Measurements from ENCODE around the gene GIMAP2.
"Not testable (repeated sequence)": the region's sequence is repeated elsewhere in the genome, so short reads cannot be mapped to it uniquely, and the experiment has no call there.

GIMAP2 gene

DNA sequence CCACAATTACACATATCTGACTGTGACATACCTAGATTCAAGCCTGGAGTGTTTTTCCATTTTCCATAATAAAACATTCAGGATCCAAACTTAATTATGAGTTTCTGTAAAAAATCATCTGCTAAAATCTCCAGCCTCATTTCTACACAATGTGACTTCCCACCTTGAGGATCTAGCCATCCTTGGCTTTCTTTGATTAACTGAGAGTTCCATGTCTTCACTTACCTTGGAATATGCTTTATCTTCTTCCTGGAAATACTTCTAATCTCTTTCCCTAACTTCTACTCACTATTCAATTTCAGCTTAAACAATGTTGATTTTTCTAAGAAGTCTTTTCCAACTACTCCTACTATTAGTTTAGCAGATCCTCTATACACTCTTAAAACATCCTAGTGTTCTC, 16.5 kb upstream of the GIMAP2 start:
- Histone ChIP-seq H3K36me3 (ENCODE audit: low read length) (no peaks in the 10 kb centered on the region), H3K9ac (ENCODE audit: low read length) (no peak overlapping the region), H3K4me3 (ENCODE audit: insufficient read depth, low read length, poor library complexity, severe bottlenecking) (no peak overlapping the region), H3K79me2 (ENCODE audit: insufficient read depth, low read length) (no peaks in the 10 kb centered on the region), H3K27ac (ENCODE audit: low read depth, low read length) (no peak overlapping the region), H4K20me1 (ENCODE audit: low read depth, low read length) (no peaks in the 10 kb centered on the region), H3K9me3 (ENCODE audit: insufficient read depth, low read length) (no peaks in the 10 kb centered on the region), H3K4me2 (ENCODE audit: low read depth, low read length, poor library complexity, severe bottlenecking) (no peak overlapping the region), H2AFZ (ENCODE audit: low read depth, low read length, severe bottlenecking) (no peak overlapping the region), H3F3A (ENCODE audit: insufficient read depth) (no peaks in the 10 kb centered on the region), H3K9me2 (replicated peaks; ENCODE audit: insufficient read depth, low read length) (no peaks in the 10 kb centered on the region), H3K27me3 (ENCODE audit: low read length) (no peaks in the 10 kb centered on the region)
- TF ChIP-seq, protein P1, sequence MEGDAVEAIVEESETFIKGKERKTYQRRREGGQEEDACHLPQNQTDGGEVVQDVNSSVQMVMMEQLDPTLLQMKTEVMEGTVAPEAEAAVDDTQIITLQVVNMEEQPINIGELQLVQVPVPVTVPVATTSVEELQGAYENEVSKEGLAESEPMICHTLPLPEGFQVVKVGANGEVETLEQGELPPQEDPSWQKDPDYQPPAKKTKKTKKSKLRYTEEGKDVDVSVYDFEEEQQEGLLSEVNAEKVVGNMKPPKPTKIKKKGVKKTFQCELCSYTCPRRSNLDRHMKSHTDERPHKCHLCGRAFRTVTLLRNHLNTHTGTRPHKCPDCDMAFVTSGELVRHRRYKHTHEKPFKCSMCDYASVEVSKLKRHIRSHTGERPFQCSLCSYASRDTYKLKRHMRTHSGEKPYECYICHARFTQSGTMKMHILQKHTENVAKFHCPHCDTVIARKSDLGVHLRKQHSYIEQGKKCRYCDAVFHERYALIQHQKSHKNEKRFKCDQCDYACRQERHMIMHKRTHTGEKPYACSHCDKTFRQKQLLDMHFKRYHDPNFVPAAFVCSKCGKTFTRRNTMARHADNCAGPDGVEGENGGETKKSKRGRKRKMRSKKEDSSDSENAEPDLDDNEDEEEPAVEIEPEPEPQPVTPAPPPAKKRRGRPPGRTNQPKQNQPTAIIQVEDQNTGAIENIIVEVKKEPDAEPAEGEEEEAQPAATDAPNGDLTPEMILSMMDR (IDR thresholded peaks at IDR 0.05; ENCODE audit: insufficient read depth, low read length, poor library complexity, severe bottlenecking): no peak
- TF ChIP-seq EZH2phosphoT487 (conservative IDR thresholded peaks at IDR 0.05; ENCODE audit: low read length): no peak

GRCh38 chr7:150671798-150672585, 13.5 kb upstream of the GIMAP2 start:
- not testable (repeated sequence) for H3K9me2 ChIP-seq (replicated peaks; ENCODE audit: insufficient read depth, low read length); H4K20me1 ChIP-seq (ENCODE audit: low read depth, low read length); H3K9me3 ChIP-seq (ENCODE audit: insufficient read depth, low read length); H3K27ac ChIP-seq (ENCODE audit: low read depth, low read length); H3K36me3 ChIP-seq (ENCODE audit: low read length); H3K4me2 ChIP-seq (ENCODE audit: low read depth, low read length, poor library complexity, severe bottlenecking); H3K9ac ChIP-seq (ENCODE audit: low read length); H2AFZ ChIP-seq (ENCODE audit: low read depth, low read length, severe bottlenecking); H3F3A ChIP-seq (ENCODE audit: insufficient read depth); H3K27me3 ChIP-seq (ENCODE audit: low read length); H3K4me3 ChIP-seq (ENCODE audit: insufficient read depth, low read length, poor library complexity, severe bottlenecking); H3K79me2 ChIP-seq (ENCODE audit: insufficient read depth, low read length)

- Histone ChIP-seq H3K79me2 (ENCODE audit: insufficient read depth, low read length) (no peaks in the 10 kb centered on the region), H3F3A (ENCODE audit: insufficient read depth) (no peaks in the 10 kb centered on the region), H3K9me2 (replicated peaks; ENCODE audit: insufficient read depth, low read length) (no peaks in the 10 kb centered on the region), H3K4me2 (ENCODE audit: low read depth, low read length, poor library complexity, severe bottlenecking) (no peak overlapping the region), H3K27me3 (ENCODE audit: low read length) (no peaks in the 10 kb centered on the region), H2AFZ (ENCODE audit: low read depth, low read length, severe bottlenecking) (no peak overlapping the region), H3K9me3 (ENCODE audit: insufficient read depth, low read length) (no peaks in the 10 kb centered on the region), H3K36me3 (ENCODE audit: low read length) (no peaks in the 10 kb centered on the region), H3K27ac (ENCODE audit: low read depth, low read length) (no peak overlapping the region), H4K20me1 (ENCODE audit: low read depth, low read length) (no peaks in the 10 kb centered on the region), H3K4me3 (ENCODE audit: insufficient read depth, low read length, poor library complexity, severe bottlenecking) (no peak overlapping the region), H3K9ac (ENCODE audit: low read length) (no peak overlapping the region)
- TF ChIP-seq, protein P1 (IDR thresholded peaks at IDR 0.05; ENCODE audit: insufficient read depth, low read length, poor library complexity, severe bottlenecking): no peak
- no peak for TF ChIP-seq EZH2phosphoT487 (conservative IDR thresholded peaks at IDR 0.05; ENCODE audit: low read length)
Measured at GRCh38 chr7:150675714-150676113, 9.8 kb upstream of the GIMAP2 start.

DNA sequence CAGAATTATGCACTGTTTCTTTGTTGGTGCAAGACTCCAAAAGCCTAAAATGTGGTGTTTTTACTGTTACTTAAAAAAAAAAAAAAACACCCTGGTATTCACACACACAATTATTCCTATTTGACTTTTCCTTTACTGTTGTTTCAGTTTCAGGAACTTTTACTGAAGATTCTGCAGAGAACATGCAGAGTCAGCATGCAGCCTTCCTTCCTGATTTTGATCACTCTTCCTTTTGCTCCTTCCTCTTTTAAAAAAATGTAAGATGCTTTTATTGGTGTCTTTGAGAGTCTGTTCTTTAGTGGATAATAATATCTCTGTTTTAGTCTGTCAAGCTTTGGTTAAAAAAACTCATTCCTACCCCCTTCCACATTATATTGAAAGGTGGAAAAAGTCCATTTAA, 9.2 kb upstream of the GIMAP2 start:
- not testable (repeated sequence) for H3K27me3 ChIP-seq (ENCODE audit: low read length); H4K20me1 ChIP-seq (ENCODE audit: low read depth, low read length); H3K9me3 ChIP-seq (ENCODE audit: insufficient read depth, low read length); H3K9ac ChIP-seq (ENCODE audit: low read length); H3K36me3 ChIP-seq (ENCODE audit: low read length); H3K4me2 ChIP-seq (ENCODE audit: low read depth, low read length, poor library complexity, severe bottlenecking); H3K4me3 ChIP-seq (ENCODE audit: insufficient read depth, low read length, poor library complexity, severe bottlenecking); H3K9me2 ChIP-seq (replicated peaks; ENCODE audit: insufficient read depth, low read length); H3F3A ChIP-seq (ENCODE audit: insufficient read depth); H3K27ac ChIP-seq (ENCODE audit: low read depth, low read length); H2AFZ ChIP-seq (ENCODE audit: low read depth, low read length, severe bottlenecking); H3K79me2 ChIP-seq (ENCODE audit: insufficient read depth, low read length)

DNA sequence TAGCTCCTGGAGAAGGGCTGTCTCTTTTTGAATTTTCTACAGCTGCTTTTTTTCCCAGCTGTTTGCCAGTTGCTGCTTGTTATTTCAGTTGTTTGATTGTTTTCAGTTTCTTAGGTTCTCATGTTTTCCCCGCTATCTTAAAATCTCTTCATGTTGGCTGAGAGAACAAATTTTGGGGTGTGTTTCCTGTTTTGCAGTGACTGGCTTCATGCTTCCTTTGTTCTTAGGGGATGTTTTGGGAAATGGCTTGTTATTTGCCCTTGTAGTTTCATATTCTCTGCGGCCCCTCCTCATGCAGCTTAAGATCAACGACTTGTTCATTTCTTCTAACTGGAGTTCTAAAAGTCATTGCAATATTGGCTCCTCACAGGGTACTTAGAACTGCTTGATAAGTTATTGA, 8.7 kb upstream of the GIMAP2 start:
- H4K20me1 ChIP-seq (ENCODE audit: low read depth, low read length); H3K27me3 ChIP-seq (ENCODE audit: low read length); H3K36me3 ChIP-seq (ENCODE audit: low read length); H3K27ac ChIP-seq (ENCODE audit: low read depth, low read length); H3K4me2 ChIP-seq (ENCODE audit: low read depth, low read length, poor library complexity, severe bottlenecking); H3K9ac ChIP-seq (ENCODE audit: low read length); H3K9me2 ChIP-seq (replicated peaks; ENCODE audit: insufficient read depth, low read length); H3K79me2 ChIP-seq (ENCODE audit: insufficient read depth, low read length); H3F3A ChIP-seq (ENCODE audit: insufficient read depth); H2AFZ ChIP-seq (ENCODE audit: low read depth, low read length, severe bottlenecking); H3K9me3 ChIP-seq (ENCODE audit: insufficient read depth, low read length); H3K4me3 ChIP-seq (ENCODE audit: insufficient read depth, low read length, poor library complexity, severe bottlenecking): not testable (repeated sequence)

DNA sequence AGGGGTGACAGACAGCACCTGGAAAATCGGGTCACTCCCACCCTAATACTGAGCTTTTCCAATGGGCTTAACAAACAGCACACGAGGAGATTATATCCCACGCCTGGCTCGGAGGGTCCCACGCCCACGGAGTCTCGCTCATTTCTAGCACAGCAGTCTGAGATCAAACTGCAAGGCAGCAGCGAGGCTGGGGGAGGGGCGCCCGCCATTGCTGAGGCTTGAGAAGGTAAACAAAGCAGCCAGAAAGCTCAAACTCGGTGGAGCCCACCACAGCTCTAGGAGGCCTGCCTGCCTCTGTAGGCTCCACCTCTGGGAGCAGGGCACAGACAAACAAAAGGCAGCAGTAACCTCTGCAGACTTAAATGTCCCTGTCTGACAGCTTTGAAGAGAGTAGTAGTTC, 6.9 kb upstream of the GIMAP2 start:
- not testable (repeated sequence) for H3K79me2 ChIP-seq (ENCODE audit: insufficient read depth, low read length)

More for the DNA sequence above, 6.9 kb upstream of the GIMAP2 start:
- H3K4me3 ChIP-seq (ENCODE audit: insufficient read depth, low read length, poor library complexity, severe bottlenecking); H3K27me3 ChIP-seq (ENCODE audit: low read length); H3K9ac ChIP-seq (ENCODE audit: low read length); H3K4me2 ChIP-seq (ENCODE audit: low read depth, low read length, poor library complexity, severe bottlenecking); H3K36me3 ChIP-seq (ENCODE audit: low read length); H4K20me1 ChIP-seq (ENCODE audit: low read depth, low read length); H3K9me3 ChIP-seq (ENCODE audit: insufficient read depth, low read length); H3F3A ChIP-seq (ENCODE audit: insufficient read depth); H3K27ac ChIP-seq (ENCODE audit: low read depth, low read length); H2AFZ ChIP-seq (ENCODE audit: low read depth, low read length, severe bottlenecking); H3K9me2 ChIP-seq (replicated peaks; ENCODE audit: insufficient read depth, low read length): not testable (repeated sequence)
